Prostate gland (tissue), 2 donors: ENCODE measurements around the gene GMPR.

ENCODE experiments used
- POLR2AphosphoS5 ChIP-seq: sonication (generic); formaldehyde crosslinking; IDR thresholded peaks from one replicate; pipeline ENCODE4 v1.6.1; 2017; ENCODE audit warnings: antibody characterized with exemption
- TF ChIP-seq, protein P1 (sequence below), 4 experiments: fragments of 200-600 bp in 2 of 4; fragments of 450-650 bp in 2 of 4; sonication (generic) in 2 of 4; IDR thresholded peaks; 1 replicate in 3 of 4; 2 replicates in 1 of 4; pipeline ENCODE4 v1.5.1; 2016 to 2019; ENCODE audit warnings: antibody characterized with exemption in 4 of 4, mild to moderate bottlenecking in 2 of 4, moderate library complexity in 2 of 4

DNA sequence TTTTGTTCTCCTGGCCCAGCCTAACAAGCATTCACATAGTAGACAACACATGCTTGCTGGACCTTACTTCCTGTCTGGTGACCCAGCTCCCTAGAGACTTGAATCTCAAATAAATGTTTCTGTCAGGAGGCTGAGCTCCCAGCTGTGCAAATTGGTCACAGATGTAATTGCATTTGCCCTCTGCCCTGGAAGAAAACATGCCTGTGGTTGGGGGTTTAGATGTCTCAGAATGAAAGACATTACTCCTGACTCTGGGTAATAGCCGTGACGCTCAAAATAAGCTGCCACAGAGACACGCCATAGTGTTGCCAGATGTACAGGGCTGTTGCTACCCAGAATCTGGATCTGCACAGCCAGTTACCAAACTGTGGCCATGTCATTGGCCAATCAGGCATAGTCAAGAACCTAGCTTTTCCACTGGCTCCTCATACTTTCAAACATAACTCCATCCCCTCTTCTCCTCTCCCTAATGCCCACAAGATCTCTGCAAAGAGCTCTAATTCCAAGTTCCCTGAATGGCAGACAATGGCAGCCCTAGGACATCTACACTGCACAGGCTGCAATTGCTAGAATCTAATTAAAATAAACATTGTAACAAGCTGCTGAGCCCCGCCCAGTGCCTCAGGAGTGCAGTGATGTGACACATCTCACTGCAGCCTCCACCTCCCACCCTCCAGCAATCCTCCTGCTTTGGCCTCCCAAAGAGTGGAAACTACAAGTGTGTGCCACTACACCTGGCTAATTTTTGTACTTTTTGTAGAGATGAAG, 32.8 kb upstream of the GMPR start:
- no peak for TF ChIP-seq POLR2AphosphoS5
- TF ChIP-seq, protein P1, sequence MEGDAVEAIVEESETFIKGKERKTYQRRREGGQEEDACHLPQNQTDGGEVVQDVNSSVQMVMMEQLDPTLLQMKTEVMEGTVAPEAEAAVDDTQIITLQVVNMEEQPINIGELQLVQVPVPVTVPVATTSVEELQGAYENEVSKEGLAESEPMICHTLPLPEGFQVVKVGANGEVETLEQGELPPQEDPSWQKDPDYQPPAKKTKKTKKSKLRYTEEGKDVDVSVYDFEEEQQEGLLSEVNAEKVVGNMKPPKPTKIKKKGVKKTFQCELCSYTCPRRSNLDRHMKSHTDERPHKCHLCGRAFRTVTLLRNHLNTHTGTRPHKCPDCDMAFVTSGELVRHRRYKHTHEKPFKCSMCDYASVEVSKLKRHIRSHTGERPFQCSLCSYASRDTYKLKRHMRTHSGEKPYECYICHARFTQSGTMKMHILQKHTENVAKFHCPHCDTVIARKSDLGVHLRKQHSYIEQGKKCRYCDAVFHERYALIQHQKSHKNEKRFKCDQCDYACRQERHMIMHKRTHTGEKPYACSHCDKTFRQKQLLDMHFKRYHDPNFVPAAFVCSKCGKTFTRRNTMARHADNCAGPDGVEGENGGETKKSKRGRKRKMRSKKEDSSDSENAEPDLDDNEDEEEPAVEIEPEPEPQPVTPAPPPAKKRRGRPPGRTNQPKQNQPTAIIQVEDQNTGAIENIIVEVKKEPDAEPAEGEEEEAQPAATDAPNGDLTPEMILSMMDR (IDR thresholded peaks at IDR 0.05): no peak
